Mesothelial cell of epicardium (in vitro differentiated cells): ENCODE measurements around the gene ZFPM1. TPM values are rescaled to one million over a fixed set of nuclear protein-coding genes. Genes with fewer than 3 reads are reported as not detected.
"Not testable (repeated sequence)": the region's sequence is repeated elsewhere in the genome, so short reads cannot be mapped to it uniquely, and the experiment has no call there.

Experiments used
- DNase-seq, 2 experiments: peaks; one replicate each; pipeline ENCODE4 v3.0.0; 2021; ENCODE audit warnings: low spot score in 2 of 2; ENCODE audit not compliant: unreplicated experiment in 2 of 2
- H3K27ac Mint-ChIP-seq: 2 replicates; pipeline ENCODE4 v1.8.0; 2021; ENCODE audit warnings: mixed read lengths
- H3K27me3 Mint-ChIP-seq: 2 replicates; pipeline ENCODE4 v1.8.0; 2021; ENCODE audit warnings: low read depth, mixed read lengths
- H3K36me3 Mint-ChIP-seq: 2 replicates; pipeline ENCODE4 v1.8.0; 2021; ENCODE audit warnings: mixed read lengths
- H3K4me1 Mint-ChIP-seq: 2 replicates; pipeline ENCODE4 v1.8.0; 2021; ENCODE audit warnings: mixed read lengths
- H3K4me3 Mint-ChIP-seq: 2 replicates; pipeline ENCODE4 v1.8.0; 2021; ENCODE audit warnings: mild to moderate bottlenecking, moderate library complexity, mixed read lengths
- H3K9me3 Mint-ChIP-seq: 2 replicates; pipeline ENCODE4 v1.8.0; 2021; ENCODE audit warnings: mixed read lengths
- CTCF ChIP-seq: fragments of 200-600 bp; sonication (generic); IDR thresholded peaks from one replicate; pipeline ENCODE4 v1.5.0; 2021; ENCODE audit warnings: antibody characterized with exemption; ENCODE audit not compliant: unreplicated experiment
- total RNA-seq: library from RNA; stranded (reverse); gene quantifications from 3 replicates; pipeline ENCODE4 v1.2.1, GENCODE V29; 2021

The ZFPM1 gene
- total RNA-seq, 1 donor from 2014 or later, result 56.2 TPM

- Mint-ChIP-seq H3K27me3 (no peaks in the 10 kb centered on the region), H3K36me3 (no peaks in the 10 kb centered on the region), H3K27ac (no peak overlapping the region), H3K4me3 (no peak overlapping the region), H3K4me1 (peaks cover 36% of the 10 kb centered on the region), H3K9me3 (no peaks in the 10 kb centered on the region)
- no peak for DNase-seq
- no peak for TF ChIP-seq CTCF
Observed at GRCh38 chr16:88468275-88469129, 15.4 kb downstream of the ZFPM1 start.

DNA sequence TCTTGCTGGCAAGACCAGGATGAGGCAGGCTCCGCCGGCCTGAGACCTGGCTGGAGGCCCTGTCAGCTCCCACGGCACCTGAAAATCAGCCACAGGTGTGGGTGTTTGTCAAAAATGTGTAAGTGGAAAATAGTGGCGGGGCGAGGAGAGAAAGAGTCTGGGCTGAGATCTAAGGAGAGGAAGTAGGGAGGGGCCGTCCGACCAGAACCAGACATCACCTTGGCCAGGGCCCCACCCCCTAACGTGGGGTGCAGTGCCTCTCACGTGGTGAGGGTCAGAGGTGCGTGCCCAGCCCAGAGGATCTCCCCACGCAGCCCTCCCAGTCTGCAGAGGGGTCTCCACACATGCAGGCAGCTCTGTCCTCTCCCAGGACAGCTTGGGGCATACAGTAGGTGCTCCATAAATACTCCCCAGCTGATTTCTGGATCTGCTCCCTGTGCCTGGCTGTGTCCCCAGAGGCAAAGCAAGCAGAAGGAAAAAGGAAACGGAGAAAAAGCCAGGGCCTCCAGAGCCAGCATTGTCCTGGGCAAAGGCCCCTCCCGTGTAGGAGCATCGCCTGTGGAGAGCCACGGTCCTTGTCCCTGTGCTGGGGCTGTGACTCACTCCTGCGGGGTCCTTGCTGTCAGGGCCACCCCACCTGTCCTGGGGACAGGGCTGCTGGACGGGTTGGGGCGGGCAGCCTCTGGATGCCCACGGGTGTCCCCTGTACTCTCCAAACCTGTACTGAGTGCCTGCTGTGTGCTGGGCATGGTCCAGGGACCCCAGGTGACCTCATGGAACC lies 16.7 kb downstream of the ZFPM1 start:
- no peak for DNase-seq

GRCh38 chr16:88470396-88470680 lies 17.3 kb downstream of the ZFPM1 start:
- not testable (repeated sequence) for H3K27me3 Mint-ChIP-seq, H3K9me3 Mint-ChIP-seq, H3K4me3 Mint-ChIP-seq, DNase-seq, H3K36me3 Mint-ChIP-seq, H3K27ac Mint-ChIP-seq
- peaks cover 26% of the 10 kb centered on the region for H3K4me1 Mint-ChIP-seq

More for the DNA sequence above, 16.7 kb downstream of the ZFPM1 start:
- no peaks in the 10 kb centered on the region for H3K9me3 Mint-ChIP-seq
- H3K4me1 Mint-ChIP-seq, result peaks cover 31% of the 10 kb centered on the region
- H3K4me3 Mint-ChIP-seq, result no peak overlapping the region
- H3K36me3 Mint-ChIP-seq, result no peaks in the 10 kb centered on the region
- H3K27me3 Mint-ChIP-seq, result no peaks in the 10 kb centered on the region
- H3K27ac Mint-ChIP-seq, result no peak overlapping the region
- no peak for TF ChIP-seq CTCF

GRCh38 chr16:88470696-88471095 lies 17.6 kb downstream of the ZFPM1 start:
- not testable (repeated sequence) for DNase-seq, H3K4me3 Mint-ChIP-seq, H3K36me3 Mint-ChIP-seq, H3K27ac Mint-ChIP-seq, H3K27me3 Mint-ChIP-seq, H3K9me3 Mint-ChIP-seq
- peaks cover 26% of the 10 kb centered on the region for H3K4me1 Mint-ChIP-seq

GRCh38 chr16:88471115-88471514 lies 18.0 kb downstream of the ZFPM1 start:
- H3K4me1 Mint-ChIP-seq, result peaks cover 26% of the 10 kb centered on the region
- H3K4me3 Mint-ChIP-seq, result no peak overlapping the region
- no peaks in the 10 kb centered on the region for H3K9me3 Mint-ChIP-seq
- no peak for DNase-seq
- H3K36me3 Mint-ChIP-seq, result no peaks in the 10 kb centered on the region
- H3K27me3 Mint-ChIP-seq, result no peaks in the 10 kb centered on the region
- no peak overlapping the region for H3K27ac Mint-ChIP-seq
- TF ChIP-seq CTCF, result no peak

DNA sequence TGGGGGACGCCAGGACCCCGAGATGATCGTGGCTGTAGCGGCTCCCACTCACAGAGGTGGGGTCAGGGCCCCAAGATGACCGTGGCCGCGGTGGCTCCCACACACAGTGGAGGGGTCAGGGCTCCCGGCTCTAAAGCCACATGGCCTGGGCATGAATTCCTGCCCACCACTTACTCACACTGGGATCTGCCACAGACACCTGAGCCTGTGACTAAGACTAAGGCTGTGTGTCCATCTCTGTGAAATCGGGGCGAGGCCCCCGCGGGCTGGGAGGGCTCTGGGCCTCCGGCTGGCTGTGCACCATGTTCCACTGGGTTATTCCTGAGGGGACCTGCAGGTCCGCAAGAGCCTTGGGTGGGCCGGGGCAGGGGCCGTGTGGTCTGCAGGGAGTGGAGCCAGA lies 18.5 kb downstream of the ZFPM1 start:
- no peak for TF ChIP-seq CTCF
- H3K36me3 Mint-ChIP-seq, result no peaks in the 10 kb centered on the region
- no peak for DNase-seq
- H3K9me3 Mint-ChIP-seq, result no peaks in the 10 kb centered on the region
- no peak overlapping the region for H3K4me3 Mint-ChIP-seq
- H3K27ac Mint-ChIP-seq, result no peak overlapping the region
- H3K4me1 Mint-ChIP-seq, result peaks cover 26% of the 10 kb centered on the region
- no peaks in the 10 kb centered on the region for H3K27me3 Mint-ChIP-seq
